ENCODE data around the gene PAOX.
"Not testable (repeated sequence)": the region's sequence is repeated elsewhere in the genome, so short reads cannot be mapped to it uniquely, and the experiment has no call there.

DNA sequence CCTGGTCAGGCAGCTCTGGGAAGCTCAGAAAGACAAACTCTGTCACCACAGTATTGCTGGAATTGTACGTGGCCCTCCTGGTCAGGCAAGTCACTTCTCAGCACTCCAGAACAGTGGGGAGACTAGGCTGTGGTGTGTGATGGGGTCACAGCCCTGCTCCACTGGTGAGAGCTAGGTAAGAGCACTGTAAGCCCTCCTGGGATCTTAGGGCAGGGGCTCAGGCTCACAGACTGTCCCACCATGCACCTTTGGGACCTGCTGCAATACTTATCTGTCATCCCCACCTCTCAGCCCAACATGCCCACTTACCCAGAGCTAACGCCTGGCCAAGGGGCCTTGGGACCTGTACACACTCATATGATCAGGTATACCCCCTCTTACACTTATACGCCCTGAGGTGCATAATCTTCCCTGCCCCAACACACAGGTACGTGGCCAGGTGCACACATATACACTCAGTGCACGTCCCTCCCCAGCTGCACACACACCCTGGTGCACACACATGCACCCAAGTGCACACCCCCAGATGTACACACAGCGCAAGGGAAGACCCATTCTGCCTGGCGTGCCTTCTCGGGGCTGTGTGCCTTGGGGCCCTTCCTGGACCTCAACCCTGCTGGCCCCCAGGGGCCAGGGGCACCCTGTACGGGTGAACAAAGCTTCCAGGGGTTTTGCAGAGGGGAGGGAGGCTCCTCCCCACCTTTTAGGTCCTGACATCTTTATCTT is 53.0 kb downstream of the PAOX start:
- TF ChIP-seq, protein P1, sequence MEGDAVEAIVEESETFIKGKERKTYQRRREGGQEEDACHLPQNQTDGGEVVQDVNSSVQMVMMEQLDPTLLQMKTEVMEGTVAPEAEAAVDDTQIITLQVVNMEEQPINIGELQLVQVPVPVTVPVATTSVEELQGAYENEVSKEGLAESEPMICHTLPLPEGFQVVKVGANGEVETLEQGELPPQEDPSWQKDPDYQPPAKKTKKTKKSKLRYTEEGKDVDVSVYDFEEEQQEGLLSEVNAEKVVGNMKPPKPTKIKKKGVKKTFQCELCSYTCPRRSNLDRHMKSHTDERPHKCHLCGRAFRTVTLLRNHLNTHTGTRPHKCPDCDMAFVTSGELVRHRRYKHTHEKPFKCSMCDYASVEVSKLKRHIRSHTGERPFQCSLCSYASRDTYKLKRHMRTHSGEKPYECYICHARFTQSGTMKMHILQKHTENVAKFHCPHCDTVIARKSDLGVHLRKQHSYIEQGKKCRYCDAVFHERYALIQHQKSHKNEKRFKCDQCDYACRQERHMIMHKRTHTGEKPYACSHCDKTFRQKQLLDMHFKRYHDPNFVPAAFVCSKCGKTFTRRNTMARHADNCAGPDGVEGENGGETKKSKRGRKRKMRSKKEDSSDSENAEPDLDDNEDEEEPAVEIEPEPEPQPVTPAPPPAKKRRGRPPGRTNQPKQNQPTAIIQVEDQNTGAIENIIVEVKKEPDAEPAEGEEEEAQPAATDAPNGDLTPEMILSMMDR (IDR thresholded peaks at IDR 0.05; ENCODE audit: low read length): not testable (repeated sequence)
- not testable (repeated sequence) for TF ChIP-seq EZH2 (IDR thresholded peaks at IDR 0.05; ENCODE audit: borderline replicate concordance, low read length)
